Activated T-cell treated with anti-CD3 and anti-CD28 coated beads, Interleukin-2, amount 50 U/mL, for 4 hours (primary cell): ENCODE results near the gene SVIL. TPM values are rescaled to one million over a fixed set of nuclear protein-coding genes. Genes with fewer than 3 reads are reported as not detected.
"Not testable (repeated sequence)": the region's sequence is repeated elsewhere in the genome, so short reads cannot be mapped to it uniquely, and the experiment has no call there.

ENCODE experiments used
- ATAC-seq, 2 donors: fragments of 200-7000 bp; cut with Tn5 transposase; one replicate each; pipeline ENCODE4 v1.10.0; 2021
- DNase-seq: peaks from one replicate; pipeline ENCODE4 v3.0.0-alpha.2; 2020
- H3K27me3 Mint-ChIP-seq: one replicate; pipeline ENCODE4 v1.8.0; 2021; ENCODE audit warnings: low read depth, mixed read lengths
- H3K36me3 Mint-ChIP-seq: one replicate; pipeline ENCODE4 v1.8.0; 2022; ENCODE audit warnings: mixed read lengths; ENCODE audit not compliant: insufficient read depth
- H3K4me1 Mint-ChIP-seq: one replicate; pipeline ENCODE4 v1.8.0; 2021; ENCODE audit warnings: low read depth, mixed read lengths
- H3K4me3 Mint-ChIP-seq: one replicate; pipeline ENCODE4 v1.8.0; 2021; ENCODE audit warnings: mild to moderate bottlenecking, moderate library complexity, mixed read lengths
- H3K9me3 Mint-ChIP-seq: one replicate; pipeline ENCODE4 v1.8.0; 2021; ENCODE audit warnings: mixed read lengths
- total RNA-seq, 3 donors: library from RNA; stranded (reverse); gene quantifications; one replicate each; pipeline ENCODE4 v1.2.1, GENCODE V29; 2021

The SVIL gene
- total RNA-seq, 3 donors from 2014 or later, result 6.4 to 11.1 (median 9.5) TPM

GRCh38 chr10:29643771-29644501 is 9.2 kb upstream of the SVIL start:
- DNase-seq, result no peak

GRCh38 chr10:29642990-29643389 is 8.2 kb upstream of the SVIL start:
- ATAC-seq, result no peak
- no peaks in the 10 kb centered on the region for H3K27me3 Mint-ChIP-seq
- H3K4me3 Mint-ChIP-seq, result no peak overlapping the region
- peaks cover 37% of the 10 kb centered on the region for H3K4me1 Mint-ChIP-seq
- no peak for DNase-seq
- no peaks in the 10 kb centered on the region for H3K9me3 Mint-ChIP-seq
- H3K36me3 Mint-ChIP-seq, result peaks cover 15% of the 10 kb centered on the region

More at GRCh38 chr10:29643771-29644501, 9.2 kb upstream of the SVIL start:
- Mint-ChIP-seq H3K4me1 (peaks cover 47% of the 10 kb centered on the region), H3K4me3 (no peak overlapping the region), H3K27me3 (no peaks in the 10 kb centered on the region), H3K9me3 (no peaks in the 10 kb centered on the region), H3K36me3 (peaks cover 15% of the 10 kb centered on the region)
- ATAC-seq, result no peak

- peaks cover 14% of the 10 kb centered on the region for H3K36me3 Mint-ChIP-seq
- DNase-seq (no peak), ATAC-seq (no peak)
- H3K4me1 Mint-ChIP-seq, result peaks cover 51% of the 10 kb centered on the region
- no peak overlapping the region for H3K4me3 Mint-ChIP-seq
- no peaks in the 10 kb centered on the region for H3K27me3 Mint-ChIP-seq
- H3K9me3 Mint-ChIP-seq, result no peaks in the 10 kb centered on the region
Measured at GRCh38 chr10:29637537-29637936, 2.8 kb upstream of the SVIL start.

GRCh38 chr10:29636178-29636577 is 1.4 kb upstream of the SVIL start:
- ATAC-seq (peak in 1 of 2 donors; percentile 30), DNase-seq (no peak)
- H3K9me3 Mint-ChIP-seq, result no peaks in the 10 kb centered on the region
- H3K27me3 Mint-ChIP-seq, result no peaks in the 10 kb centered on the region
- H3K4me1 Mint-ChIP-seq, result peaks cover 51% of the 10 kb centered on the region
- peaks cover 14% of the 10 kb centered on the region for H3K36me3 Mint-ChIP-seq
- peak overlapping the region; percentile 59 for H3K4me3 Mint-ChIP-seq

GRCh38 chr10:29635711-29636144 is 957 bp upstream of the SVIL start:
- no peaks in the 10 kb centered on the region for H3K27me3 Mint-ChIP-seq
- H3K4me1 Mint-ChIP-seq, result peaks cover 54% of the 10 kb centered on the region
- H3K36me3 Mint-ChIP-seq, result peaks cover 14% of the 10 kb centered on the region
- DNase-seq (no peak), ATAC-seq (no peak)
- no peaks in the 10 kb centered on the region for H3K9me3 Mint-ChIP-seq
- H3K4me3 Mint-ChIP-seq, result no peak overlapping the region

- no peak for DNase-seq
- H3K4me3 Mint-ChIP-seq, result no peak overlapping the region
- H3K36me3 Mint-ChIP-seq, result peaks cover 7% of the 10 kb centered on the region
- H3K4me1 Mint-ChIP-seq, result peaks cover 46% of the 10 kb centered on the region
- no peaks in the 10 kb centered on the region for H3K9me3 Mint-ChIP-seq
- ATAC-seq, result no peak
- no peaks in the 10 kb centered on the region for H3K27me3 Mint-ChIP-seq
Measured at GRCh38 chr10:29634105-29634504, 666 bp downstream of the SVIL start.

GRCh38 chr10:29631049-29631339 is 3.8 kb downstream of the SVIL start:
- Mint-ChIP-seq H3K36me3 (peaks cover 2% of the 10 kb centered on the region), H3K4me3 (no peak overlapping the region), H3K27me3 (no peaks in the 10 kb centered on the region), H3K4me1 (peaks cover 37% of the 10 kb centered on the region), H3K9me3 (no peaks in the 10 kb centered on the region)
- DNase-seq (no peak), ATAC-seq (no peak)

- peaks cover 31% of the 10 kb centered on the region for H3K4me1 Mint-ChIP-seq
- no peaks in the 10 kb centered on the region for H3K9me3 Mint-ChIP-seq
- DNase-seq, result no peak
- H3K36me3 Mint-ChIP-seq, result peaks cover 2% of the 10 kb centered on the region
- no peaks in the 10 kb centered on the region for H3K27me3 Mint-ChIP-seq
- ATAC-seq, result no peak
- no peak overlapping the region for H3K4me3 Mint-ChIP-seq
Measured at GRCh38 chr10:29630205-29631048, 4.3 kb downstream of the SVIL start.

- peaks cover 2% of the 10 kb centered on the region for H3K36me3 Mint-ChIP-seq
- DNase-seq (no peak), ATAC-seq (no peak)
- H3K9me3 Mint-ChIP-seq, result no peaks in the 10 kb centered on the region
- no peaks in the 10 kb centered on the region for H3K27me3 Mint-ChIP-seq
- no peak overlapping the region for H3K4me3 Mint-ChIP-seq
- H3K4me1 Mint-ChIP-seq, result peaks cover 20% of the 10 kb centered on the region
Measured at GRCh38 chr10:29628912-29629526, 5.8 kb downstream of the SVIL start.

GRCh38 chr10:29628311-29628710 is 6.5 kb downstream of the SVIL start:
- peaks cover 2% of the 10 kb centered on the region for H3K36me3 Mint-ChIP-seq
- H3K9me3 Mint-ChIP-seq, result no peaks in the 10 kb centered on the region
- H3K4me1 Mint-ChIP-seq, result peaks cover 13% of the 10 kb centered on the region
- no peak for DNase-seq
- H3K4me3 Mint-ChIP-seq, result no peak overlapping the region
- ATAC-seq, result no peak
- no peaks in the 10 kb centered on the region for H3K27me3 Mint-ChIP-seq

- no peak overlapping the region for H3K4me3 Mint-ChIP-seq
- ATAC-seq (no peak), DNase-seq (no peak)
- peaks cover 9% of the 10 kb centered on the region for H3K4me1 Mint-ChIP-seq
- H3K27me3 Mint-ChIP-seq, result no peaks in the 10 kb centered on the region
- H3K36me3 Mint-ChIP-seq, result peaks cover 2% of the 10 kb centered on the region
- no peaks in the 10 kb centered on the region for H3K9me3 Mint-ChIP-seq
Measured at GRCh38 chr10:29627201-29628132, 7.3 kb downstream of the SVIL start.

- not testable (repeated sequence) for H3K9me3 Mint-ChIP-seq, H3K36me3 Mint-ChIP-seq, H3K4me3 Mint-ChIP-seq, DNase-seq, H3K4me1 Mint-ChIP-seq, H3K27me3 Mint-ChIP-seq, ATAC-seq
Measured at GRCh38 chr10:29624357-29624756, 10.4 kb downstream of the SVIL start.

- Mint-ChIP-seq H3K9me3 (no peaks in the 10 kb centered on the region), H3K36me3 (no peaks in the 10 kb centered on the region), H3K4me1 (peaks cover 9% of the 10 kb centered on the region), H3K27me3 (no peaks in the 10 kb centered on the region), H3K4me3 (no peak overlapping the region)
- DNase-seq (no peak), ATAC-seq (no peak)
Measured at GRCh38 chr10:29623797-29624196, 11.0 kb downstream of the SVIL start.

- peaks cover 8% of the 10 kb centered on the region for H3K4me1 Mint-ChIP-seq
- no peak for DNase-seq
- H3K27me3 Mint-ChIP-seq, result no peaks in the 10 kb centered on the region
- no peak overlapping the region for H3K4me3 Mint-ChIP-seq
- ATAC-seq, result no peak
- no peaks in the 10 kb centered on the region for H3K36me3 Mint-ChIP-seq
- no peaks in the 10 kb centered on the region for H3K9me3 Mint-ChIP-seq
Measured at GRCh38 chr10:29622382-29622922, 12.3 kb downstream of the SVIL start.
